AG20443 (cell line): ENCODE data around the gene RPUSD1.
"Not testable (repeated sequence)": the region's sequence is repeated elsewhere in the genome, so short reads cannot be mapped to it uniquely, and the experiment has no call there.

ENCODE experiments used
- DNase-seq: peaks from one replicate; pipeline ENCODE4 v3.0.0; 2012; ENCODE audit warnings: low spot score, mixed read lengths

RPUSD1 gene, protein sequence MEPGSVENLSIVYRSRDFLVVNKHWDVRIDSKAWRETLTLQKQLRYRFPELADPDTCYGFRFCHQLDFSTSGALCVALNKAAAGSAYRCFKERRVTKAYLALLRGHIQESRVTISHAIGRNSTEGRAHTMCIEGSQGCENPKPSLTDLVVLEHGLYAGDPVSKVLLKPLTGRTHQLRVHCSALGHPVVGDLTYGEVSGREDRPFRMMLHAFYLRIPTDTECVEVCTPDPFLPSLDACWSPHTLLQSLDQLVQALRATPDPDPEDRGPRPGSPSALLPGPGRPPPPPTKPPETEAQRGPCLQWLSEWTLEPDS

DNA sequence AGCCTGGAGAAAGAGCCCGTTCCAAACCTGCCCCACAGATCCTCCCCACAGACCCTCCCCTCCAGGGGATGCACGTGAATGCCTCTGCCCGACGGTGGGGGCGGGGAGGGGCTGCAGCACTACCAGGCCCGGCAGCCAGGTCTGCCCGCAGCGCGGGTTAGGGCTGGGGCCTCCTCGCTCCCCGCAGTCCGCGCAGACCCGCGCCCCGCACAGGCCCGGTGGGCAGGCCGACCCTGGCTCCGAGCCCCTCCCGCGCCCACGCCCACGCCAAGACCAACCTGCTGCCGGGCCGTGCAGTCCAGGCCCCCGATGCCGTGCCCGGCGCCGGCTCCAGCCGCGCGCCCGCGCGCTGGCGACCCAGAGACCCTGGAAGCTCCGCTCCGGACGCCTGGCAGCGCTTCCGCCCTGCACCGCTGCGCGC is at the start of gene RPUSD1:
TSS of gene RPUSD1 (minus strand) at position 404 of the 421 bp plus-strand sequence. CDS start 644 bp downstream, outside the sequence.
- DNase-seq, result no peak

DNA sequence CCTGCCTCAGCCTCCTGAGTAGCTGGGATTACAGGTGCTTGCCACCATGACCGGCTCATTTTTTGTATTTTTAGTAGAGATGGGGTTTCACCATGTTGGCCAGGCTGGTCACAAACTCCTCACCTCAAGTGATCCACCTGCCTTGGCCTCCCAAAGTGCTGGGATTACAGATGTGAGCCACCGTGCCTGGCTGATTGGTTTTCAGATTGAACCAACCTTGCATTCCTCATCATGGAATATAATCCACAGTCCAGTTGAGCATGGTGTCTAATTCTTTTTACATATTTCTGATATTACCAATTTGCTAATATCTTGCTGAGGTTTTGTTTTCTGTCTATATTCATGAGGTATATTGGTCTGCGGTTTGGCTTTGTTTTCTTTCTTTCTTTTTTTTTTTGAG is 48.6 kb upstream of the RPUSD1 start:
- DNase-seq, result not testable (repeated sequence)

DNA sequence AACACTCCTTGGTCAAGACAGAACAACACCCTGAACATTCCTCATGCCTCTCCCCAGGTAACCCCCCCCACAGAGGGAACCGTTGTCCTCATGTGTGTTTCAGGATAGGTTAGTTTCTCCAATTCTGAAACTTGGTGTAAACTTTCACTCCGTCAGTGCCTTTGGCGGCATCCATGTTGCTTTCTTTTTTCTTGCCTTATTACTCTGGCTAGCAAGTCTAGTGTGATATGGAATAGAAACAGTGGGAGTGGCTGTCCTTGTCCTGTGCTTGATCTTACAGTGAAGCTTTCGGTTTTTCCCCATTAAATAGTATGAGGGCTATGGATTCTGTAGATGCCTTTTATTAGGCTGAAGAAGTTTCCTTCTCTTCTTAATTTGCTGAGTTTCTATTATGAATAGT is 48.0 kb upstream of the RPUSD1 start:
- DNase-seq, result no peak

DNA sequence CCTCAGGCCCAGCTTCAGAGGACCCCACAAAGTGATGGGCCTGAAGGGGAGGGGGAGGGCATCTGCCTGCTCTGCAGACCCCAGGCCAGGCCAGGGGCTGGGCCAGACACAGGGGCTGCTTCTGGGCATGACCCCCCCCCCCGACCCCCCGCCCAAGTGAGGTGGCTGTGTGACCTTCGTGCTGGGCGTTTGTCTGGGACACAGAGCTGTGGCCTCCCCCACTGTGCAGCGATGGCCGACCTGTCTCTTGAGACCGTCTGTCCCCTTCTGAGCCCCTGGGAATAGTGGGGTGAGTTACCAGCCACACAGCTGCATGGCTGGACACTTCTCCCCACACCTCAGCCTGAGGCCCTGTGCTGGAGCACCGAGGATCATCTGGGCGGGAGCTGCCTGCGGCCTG is 47.2 kb upstream of the RPUSD1 start:
- DNase-seq, result no peak

DNA sequence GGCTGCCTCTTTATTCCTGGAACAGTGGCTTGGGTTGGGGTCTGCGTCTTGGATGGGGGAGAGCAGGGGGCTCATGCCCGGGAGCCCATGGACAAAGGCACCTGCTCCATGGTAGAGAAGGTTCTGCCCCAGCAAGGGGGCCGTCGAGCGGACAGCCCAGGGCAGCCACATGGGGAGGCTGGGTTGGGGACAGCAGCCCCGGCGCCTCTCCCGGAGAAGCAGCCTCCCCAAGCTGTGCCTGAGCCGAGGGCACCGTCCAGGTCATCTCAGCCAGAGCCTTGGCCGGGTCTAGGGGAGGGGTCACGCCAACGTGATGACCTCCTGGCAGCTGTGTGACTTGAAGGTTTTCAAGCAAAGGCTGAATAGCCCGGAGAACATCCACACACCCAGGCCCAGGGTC is 45.2 kb upstream of the RPUSD1 start:
- no peak for DNase-seq

DNA sequence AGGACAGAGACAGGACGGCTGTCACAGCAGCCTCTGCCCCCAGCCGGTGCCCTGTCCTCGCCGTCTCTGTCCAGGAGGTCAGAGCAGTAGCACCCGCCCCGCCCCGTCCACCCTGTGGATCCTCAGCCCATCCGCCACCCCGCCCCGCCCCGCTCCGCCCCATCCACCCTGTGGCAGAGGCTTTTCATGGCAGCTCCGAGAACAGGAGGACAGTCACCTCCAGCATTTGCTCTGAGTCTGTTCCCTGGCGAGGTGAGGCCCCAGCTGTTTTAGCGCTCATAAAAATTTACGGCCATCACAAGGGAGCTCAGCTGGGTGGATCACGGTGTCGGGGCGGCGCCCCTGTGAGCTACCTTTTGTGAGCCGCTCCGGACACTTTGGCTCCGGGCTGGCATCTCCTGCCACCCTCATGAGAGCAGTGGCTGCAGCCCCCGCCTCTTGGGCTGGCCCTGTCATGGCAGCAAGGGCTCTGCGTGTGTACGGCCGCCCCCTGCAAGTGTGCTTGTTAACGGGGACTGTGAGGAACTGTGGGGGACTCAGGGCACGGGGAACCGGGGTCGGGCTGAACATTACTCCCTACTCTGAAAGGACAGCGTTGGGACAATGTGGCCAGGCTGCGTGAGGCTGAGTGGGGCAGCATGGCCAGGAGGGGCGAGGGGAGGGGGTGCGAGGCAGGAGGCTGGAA is 44.6 kb upstream of the RPUSD1 start:
- no peak for DNase-seq

DNA sequence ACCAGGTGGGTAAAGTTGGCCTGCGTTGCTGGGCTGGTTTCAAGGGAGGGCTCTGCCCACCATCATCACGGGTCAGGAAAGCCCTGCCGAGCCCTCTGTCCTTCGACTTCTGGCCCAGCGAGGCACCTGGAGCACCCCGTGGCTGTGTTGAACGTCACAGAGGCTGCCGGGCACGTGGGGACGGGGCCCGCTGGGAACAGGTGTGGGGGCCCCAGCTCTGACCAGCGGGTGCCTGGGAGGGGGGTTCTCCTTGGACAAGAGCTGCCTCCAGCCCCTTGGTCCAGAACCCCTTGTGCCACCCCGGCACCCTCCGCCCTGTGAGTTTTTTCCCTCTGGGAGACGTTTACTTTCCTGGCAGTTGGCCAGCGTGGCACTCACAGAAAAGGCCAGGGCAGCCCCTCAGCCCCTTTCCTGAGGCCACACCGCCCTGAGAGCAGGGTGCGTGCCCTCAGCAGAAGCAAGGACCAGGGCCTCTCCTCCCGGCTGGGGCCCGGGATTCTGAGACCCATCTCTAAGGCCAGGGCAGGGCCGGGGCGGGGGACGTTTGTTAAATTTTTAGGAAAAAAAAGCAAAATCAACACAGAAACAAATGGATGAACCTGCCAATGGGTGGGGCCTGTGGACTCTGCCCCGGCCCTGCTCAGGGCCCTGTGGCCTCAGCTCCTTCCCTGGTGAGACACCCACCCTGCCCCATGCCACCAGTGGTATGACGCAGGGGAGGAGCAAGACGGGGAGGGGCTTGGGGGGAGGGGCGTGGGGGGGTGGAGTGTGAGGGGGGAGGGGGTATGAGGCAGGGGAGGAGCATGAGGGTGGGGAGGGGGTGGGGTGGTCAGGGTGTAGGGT is 43.6 kb upstream of the RPUSD1 start:
- no peak for DNase-seq

DNA sequence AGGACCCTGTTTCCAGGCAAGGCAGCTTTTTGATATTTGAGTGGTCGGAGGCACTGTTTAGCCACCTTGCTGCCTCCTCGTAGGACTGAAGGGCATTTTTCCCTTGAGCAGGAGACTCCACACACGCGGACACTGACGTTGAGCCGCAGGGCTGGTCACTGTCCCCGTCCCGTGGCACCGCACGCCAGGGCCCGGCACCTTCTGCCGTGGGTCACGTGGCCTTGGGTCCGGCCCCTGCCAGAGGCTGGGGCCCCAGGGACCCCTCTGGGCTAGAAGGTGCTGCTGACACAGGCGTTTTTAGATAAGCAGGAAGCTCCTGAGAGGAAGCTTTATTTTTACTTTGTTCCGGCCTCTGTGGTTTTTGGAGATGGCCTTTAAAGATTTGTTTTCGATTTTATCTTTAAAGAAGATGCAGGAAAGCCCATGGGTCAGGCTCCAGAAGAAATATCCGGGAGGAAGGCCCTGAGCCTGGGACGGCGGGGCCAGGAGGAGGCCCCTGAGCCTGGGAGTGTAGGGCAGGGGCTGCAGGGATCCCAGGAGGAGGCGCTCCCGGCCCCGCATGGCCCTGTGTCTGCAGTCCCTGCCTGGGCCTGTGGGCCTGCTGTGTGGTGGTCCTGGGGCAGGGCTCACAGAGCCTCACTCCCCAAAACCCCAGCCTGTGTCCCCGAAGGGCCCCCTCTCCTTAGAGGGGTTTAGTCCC is 42.8 kb upstream of the RPUSD1 start:
- DNase-seq, result no peak

DNA sequence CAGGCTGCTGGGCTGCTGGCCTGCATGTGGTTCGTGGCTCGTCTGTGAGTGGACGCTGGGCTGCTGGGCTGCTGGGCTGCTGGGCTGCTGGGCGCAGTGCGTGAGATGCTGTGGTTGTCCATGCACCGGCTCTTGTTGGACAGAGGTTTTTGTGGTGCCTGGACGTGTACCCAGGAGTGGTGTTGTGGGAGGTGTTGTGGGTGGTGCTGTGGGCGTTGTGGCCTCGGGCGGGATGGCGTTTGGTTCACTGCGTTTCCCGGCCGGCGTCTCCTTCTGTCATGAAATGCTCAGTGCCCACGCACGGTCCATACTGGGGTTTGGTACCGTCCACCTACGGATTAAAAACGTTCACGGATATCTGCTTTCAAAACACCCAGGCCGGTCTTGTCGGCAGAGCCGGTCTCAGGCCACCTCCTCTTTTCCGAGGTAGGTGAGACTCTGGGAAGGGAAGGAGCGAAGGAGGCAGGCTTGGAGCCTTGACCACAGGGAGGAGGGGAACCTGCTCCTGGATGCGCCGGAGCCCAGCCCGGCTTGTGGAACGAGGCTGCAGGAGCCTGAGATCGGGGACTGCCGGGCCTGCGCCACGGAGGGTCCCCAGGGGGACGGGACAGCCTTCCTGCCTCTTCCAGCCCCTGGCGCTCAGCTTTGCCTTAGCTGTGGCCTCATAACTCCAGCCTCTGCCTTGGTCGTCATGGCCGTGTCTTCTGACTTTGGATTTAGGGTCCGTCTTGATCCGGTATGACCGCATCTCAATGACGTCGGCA is 42.1 kb upstream of the RPUSD1 start:
- DNase-seq, result no peak

DNA sequence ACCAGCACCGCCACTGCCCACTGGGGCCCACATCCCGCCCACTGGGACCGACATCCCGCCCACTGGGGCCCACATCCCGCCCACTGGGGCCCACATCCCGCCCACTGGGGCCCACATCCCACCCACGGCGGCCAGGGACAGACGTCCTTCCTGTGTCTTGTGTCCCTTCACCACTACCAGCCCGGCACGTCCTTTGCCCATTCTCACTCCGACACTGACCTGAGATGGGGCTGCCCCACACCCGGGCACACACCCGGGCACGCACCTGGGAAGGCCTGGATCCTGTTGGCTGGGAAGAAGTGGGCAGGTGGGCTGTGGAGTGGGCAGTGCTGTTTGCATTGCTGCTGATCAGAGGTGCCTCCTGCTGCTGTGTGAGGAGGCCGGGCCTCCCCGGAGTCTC is 40.7 kb upstream of the RPUSD1 start:
- DNase-seq, result no peak

DNA sequence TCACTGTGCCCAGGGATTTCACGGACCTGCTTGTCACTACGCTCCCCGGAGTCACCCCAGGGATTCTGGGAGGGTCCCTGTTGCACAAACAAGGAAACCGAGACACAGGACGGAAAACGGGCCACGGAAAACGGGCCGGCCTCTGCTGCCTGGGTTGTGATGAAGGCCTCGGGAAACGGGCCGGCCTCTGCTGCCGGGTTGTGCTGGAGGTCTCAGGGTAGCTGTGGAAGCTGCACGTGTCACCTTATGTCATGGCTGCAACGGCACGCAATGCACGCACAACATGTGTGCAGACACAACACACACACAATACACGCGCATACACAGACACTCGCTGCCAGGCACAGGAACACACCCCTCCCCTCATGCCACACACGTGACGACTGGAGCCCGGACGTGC is 39.3 kb upstream of the RPUSD1 start:
- DNase-seq, result no peak

DNA sequence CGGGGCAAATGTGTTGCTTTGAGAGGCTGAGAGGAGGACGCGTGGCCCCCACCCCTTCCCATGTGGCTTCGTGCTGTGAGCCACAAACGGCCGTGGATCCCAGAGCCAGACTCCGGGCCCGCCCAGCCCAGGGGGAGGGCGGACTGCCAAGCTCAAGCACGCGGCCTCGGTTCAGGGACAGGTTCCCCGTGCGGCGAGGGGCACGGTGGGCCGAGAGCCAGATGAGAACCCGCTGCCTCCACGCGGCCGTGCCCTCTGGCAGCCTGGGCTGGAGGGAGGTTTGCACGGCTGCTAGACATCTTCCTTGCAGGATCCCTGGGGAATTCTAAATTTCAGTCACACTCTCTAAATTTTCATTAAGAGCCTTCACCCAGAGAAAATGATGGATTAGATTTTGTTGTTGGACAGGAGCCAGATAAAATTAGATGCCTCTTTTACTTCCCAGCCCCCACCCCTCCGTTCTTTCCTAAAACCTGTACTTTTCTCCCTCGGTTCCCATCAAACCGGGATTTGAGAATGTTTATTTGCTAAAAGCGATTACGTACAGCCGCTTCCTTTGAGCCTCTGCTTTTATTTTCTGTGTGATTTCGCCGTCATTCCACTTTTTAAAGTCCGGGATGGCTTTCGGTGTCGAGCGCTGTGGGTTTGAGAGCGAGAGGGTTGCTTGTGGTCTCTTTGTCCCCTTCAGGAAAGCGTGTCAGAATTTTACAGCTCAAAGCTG is 37.3 kb upstream of the RPUSD1 start:
- peak; percentile 82 for DNase-seq

DNA sequence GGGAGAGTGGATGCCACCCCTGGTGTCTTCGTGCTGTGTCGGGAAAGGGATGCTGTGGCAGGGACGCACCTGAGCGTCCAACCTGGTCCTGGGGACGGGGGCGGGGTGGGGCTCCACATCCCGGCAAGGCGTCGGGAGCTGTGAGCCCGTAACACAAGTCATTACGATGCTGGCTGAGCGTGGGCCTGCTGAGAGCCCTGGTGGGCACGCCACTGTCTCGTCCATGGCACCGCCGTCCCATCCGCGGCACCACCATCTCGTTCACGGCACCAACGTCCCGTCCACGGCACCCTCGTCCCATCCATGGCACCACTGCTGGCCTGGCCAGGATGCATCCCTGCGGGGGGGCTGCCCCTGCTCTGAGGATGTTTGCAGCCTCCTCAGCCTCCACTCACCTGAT is 36.4 kb upstream of the RPUSD1 start:
- no peak for DNase-seq

DNA sequence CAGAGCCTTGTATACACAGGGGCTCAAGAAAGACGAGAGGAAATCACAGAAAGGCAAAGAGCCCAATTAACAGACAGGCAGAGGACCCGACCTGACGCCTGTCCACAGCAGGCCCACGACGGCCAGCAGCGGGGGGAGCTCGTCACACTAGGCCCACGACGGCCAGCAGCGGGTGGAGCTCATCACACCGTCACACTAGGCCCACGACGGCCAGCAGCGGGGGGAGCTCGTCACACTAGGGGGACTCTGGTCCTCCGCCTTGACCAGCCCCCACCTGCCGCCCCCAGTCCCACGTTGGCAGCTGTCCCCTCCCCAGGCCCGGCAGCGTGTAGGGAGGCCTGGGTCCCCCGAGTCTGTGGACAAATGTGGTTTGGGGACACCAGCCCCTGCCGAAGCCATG is 36.0 kb upstream of the RPUSD1 start:
- no peak for DNase-seq

DNA sequence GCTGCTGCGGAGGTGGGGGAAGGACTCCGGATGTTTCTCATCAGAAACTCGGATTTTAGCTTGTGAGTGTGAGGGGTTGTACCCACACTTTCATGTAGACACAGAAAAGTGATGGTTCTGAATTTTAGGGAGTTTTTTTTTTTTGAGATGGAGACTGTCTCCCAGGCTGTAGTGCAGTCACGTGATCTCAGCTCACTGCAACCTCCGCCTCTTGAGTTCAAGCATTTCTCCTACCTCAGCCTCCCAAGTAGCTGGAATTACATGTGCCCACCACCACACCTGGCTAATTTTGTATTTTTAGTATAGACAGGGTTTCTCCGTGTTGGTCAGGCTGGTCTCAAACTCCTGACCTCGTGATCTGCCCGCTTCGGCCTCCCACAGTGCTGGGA is 34.7 kb upstream of the RPUSD1 start:
- no peak for DNase-seq

DNA sequence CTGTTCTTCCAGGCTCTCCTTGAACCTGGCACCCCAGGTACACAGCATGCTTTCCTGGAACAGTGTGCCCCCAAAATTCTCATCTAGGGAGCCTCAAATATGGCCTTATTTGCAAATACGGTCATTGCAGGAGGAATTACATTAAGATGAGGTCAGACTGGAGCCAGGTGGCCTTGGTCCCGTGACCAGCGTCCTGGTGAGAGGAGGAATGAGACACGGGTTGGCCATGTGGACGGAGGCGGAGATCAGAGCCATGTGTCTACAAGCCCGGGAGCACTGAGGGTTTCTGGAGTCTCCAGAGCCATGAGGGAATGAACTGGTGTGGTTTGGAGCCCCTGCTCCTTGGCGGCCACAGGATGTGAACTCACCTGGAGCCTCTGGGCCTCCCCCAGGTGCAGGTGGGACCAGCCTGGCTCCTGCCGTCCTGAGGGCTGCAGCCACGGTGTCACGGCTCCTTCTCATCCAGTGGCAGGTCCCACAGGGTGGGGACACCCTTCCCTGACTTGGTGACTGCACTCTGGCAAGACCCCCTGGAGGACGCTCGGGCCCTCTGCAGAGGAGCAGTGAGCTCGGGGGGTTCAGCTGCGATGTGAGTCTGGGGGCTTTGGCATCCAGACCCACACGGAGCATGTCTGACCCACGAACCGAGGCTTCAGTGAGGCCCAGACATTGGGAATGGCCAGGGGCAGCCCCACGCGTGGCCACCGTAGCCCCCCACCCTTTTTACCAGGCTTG is 34.2 kb upstream of the RPUSD1 start:
- no peak for DNase-seq

DNA sequence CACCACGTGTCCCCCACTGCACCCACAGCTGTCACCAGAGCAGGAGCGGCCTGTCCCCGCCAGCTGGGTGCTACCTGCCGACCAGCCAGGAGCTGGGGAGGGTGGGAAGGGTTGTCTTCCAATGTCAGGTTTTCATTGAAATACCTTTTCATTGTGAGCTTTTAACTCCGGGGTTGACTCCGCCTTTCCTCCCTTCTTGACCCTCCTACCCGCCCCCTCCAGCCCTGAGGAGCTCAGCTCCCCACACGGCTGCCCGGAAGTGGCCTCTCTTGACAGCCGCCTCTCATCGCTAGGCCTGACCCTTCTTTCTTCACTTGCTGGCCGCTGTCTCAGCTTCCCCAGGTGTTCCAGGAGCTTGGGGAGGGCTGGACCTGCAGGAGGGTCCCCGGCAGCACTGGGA is 33.6 kb upstream of the RPUSD1 start:
- no peak for DNase-seq

DNA sequence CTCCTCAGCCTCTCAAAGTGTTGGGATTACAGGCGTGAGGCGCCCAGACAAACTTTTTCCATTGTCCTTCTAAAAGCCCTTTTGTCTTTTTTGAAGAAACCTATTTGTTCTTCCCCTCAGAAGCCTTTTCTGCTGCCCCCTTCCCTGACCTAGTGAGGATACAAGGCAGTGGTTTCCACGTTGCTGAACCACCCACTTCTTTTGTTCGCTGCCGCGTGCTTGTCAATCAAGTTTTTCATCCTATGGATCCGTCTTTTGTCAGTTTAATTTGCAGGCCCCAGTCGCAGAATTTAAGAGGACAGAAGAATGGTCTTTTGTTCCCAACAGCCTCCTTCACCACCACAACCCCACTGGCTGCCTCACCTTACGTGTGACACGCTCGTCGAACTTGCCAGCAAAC is 32.6 kb upstream of the RPUSD1 start:
- DNase-seq, result no peak

DNA sequence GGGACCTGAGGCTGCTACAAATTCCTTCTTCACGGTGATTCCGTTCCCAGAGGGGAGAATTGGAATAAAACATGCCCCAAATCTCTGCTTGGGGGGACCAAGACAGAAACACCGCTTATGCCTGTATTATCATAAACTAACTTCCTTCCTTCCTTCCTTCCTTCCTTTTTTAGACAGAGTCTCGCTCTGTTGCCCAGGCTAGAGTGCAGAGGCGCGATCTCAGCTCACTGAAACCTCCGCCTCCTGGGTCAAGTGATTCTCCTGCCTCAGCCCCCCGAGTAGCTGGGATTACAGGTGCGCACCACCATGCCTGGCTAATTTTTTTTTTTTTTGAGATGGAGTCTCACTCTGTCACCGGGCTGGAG is 31.8 kb upstream of the RPUSD1 start:
- not testable (repeated sequence) for DNase-seq

DNA sequence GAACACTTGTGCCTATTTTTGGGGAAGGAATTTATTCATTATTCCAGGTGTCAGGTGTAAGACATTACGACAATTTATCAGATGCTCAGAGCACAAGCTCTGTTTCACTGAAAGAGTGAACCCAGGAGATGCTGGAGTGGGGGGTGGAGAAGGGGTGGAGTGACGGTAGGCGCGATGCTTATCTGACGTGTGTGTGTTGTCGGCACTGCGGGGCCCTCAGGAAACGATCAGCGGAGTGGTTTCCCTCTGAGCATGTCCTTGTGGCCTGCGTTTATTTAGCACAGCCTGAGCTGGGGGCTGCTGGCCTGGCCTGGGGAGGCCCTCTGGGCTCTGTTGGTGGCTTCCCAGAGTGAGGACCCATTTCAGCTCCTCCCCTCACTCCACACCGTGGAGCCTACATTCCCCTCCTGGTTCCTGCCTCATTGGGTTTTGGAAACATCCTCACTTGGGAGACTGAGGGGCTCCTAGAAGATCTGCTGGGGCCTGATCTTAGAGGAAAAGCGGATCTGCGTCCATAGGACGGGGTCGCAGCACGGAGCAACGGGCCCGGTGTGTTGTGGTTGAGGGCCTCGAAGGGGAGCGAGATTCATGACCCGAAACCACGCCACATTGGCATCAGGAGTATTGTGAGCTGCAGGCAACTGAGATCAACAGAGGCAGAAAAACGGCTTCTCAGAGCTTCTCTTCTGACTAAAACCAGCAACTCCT is 31.3 kb upstream of the RPUSD1 start:
- DNase-seq, result no peak
